Measurements from ENCODE around the gene UCHL5. TPM values are rescaled to one million over a fixed set of nuclear protein-coding genes. Genes with fewer than 3 reads are reported as not detected.

UCHL5 gene, protein sequence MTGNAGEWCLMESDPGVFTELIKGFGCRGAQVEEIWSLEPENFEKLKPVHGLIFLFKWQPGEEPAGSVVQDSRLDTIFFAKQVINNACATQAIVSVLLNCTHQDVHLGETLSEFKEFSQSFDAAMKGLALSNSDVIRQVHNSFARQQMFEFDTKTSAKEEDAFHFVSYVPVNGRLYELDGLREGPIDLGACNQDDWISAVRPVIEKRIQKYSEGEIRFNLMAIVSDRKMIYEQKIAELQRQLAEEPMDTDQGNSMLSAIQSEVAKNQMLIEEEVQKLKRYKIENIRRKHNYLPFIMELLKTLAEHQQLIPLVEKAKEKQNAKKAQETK
- total RNA-seq = 10 to 100 TPM; 23.7 to 63.2 (median 35.4) TPM

DNA sequence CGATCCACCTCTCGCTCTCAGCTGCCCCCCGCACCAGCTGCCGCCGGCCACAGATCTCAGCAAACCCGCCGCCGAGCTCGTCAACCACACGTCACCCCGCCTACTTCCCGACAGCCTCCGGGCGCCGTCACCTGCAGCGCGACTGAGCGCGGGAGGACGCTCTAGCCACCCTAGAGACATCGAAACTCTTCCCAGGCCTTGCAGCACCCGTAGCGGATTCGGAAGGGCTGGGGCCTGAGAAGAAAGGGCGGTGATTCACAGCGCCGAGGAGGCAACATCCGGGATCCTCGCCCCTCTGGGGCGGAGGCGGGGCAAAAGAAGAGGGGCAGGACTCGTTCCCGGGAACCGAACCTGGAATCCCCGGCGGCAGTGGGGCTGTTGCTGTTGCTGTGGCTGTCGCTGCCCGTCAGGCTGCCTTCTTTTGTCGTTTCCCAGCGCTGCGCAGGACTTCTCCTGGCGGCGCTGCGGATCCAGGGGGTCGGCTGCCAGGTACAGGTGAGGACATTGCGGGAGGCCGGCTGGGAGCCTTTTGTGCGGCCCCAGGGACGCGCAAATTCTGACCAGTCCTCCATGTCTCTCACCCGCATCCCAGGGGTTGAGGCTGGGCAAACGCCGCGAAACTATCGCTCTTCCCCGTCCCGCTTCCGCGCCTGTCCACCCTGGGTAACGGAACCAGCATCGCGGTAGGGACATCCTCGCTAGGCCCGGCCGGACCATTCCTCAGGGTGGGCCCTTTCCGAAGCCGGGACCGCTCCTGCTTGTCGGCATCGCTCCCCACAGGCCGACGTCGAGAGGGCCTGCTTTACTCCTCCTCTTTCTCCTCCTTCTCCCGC, at the start of gene UCHL5, which contains the start of gene RO60:
Gene UCHL5 (minus strand): TSS at position 79 of the 833 bp plus-strand sequence. CDS start 100 bp downstream, outside the sequence.
Gene RO60 (plus strand): TSS at position 331 of the 833 bp plus-strand sequence. CDS start 9,443 bp downstream, outside the sequence.
- under 1% methylated on average over 43 of the region's 74 CpGs for WGBS

DNA sequence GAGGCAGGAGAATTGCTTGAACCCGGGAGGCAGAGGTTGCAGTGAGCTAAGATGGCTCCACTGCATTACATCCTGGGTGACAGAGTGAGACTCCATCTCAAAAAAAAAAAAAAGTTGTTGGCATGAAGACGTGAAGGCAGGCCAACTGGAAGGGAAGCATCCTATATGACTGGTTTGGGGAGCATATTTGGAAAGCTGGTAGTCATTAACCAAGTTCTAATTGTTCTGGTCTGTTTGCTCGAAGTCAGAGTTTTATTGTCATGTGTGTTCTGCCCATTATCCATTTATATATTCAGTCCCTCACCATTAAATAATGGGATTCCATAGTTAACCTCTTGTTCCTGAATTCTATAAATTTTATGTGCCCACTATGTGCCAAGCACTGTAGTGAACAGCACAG, 49.3 kb upstream of the UCHL5 start:
- peaks cover 14% of the 10 kb centered on the region for H3K4me1 ChIP-seq
- no peaks in the 10 kb centered on the region for H3K27me3 ChIP-seq
- no peaks in the 10 kb centered on the region for H3K36me3 ChIP-seq
- H3K27ac ChIP-seq = no peak overlapping the region
- no peak overlapping the region for H3K4me3 ChIP-seq
- TF ChIP-seq POLR2A (IDR thresholded peaks at IDR 0.05) (no peak), POLR2AphosphoS5 (IDR thresholded peaks at IDR 0.05) (no peak), EP300 (IDR thresholded peaks at IDR 0.05) (no peak)
- TF ChIP-seq, protein P1, sequence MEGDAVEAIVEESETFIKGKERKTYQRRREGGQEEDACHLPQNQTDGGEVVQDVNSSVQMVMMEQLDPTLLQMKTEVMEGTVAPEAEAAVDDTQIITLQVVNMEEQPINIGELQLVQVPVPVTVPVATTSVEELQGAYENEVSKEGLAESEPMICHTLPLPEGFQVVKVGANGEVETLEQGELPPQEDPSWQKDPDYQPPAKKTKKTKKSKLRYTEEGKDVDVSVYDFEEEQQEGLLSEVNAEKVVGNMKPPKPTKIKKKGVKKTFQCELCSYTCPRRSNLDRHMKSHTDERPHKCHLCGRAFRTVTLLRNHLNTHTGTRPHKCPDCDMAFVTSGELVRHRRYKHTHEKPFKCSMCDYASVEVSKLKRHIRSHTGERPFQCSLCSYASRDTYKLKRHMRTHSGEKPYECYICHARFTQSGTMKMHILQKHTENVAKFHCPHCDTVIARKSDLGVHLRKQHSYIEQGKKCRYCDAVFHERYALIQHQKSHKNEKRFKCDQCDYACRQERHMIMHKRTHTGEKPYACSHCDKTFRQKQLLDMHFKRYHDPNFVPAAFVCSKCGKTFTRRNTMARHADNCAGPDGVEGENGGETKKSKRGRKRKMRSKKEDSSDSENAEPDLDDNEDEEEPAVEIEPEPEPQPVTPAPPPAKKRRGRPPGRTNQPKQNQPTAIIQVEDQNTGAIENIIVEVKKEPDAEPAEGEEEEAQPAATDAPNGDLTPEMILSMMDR (IDR thresholded peaks at IDR 0.05) = no peak
- H3K9me3 ChIP-seq = no peaks in the 10 kb centered on the region
- DNase-seq (ENCODE audit: low spot score in 2 of 2) = no peak
- WGBS = 60% methylated on average over 3 of the region's 3 CpGs

More for the DNA sequence above, at the start of gene UCHL5, which contains the start of gene RO60:
- peak within 1 kb of the TSS; percentile 100 for H3K27ac ChIP-seq
- DNase-seq (ENCODE audit: low spot score in 2 of 2) = peak; percentile 96 to 98
- H3K27me3 ChIP-seq = no peaks in the 10 kb centered on the region
- H3K4me3 ChIP-seq = peak within 1 kb of the TSS; percentile 95
- H3K36me3 ChIP-seq = no peaks in the 10 kb centered on the region
- TF ChIP-seq POLR2AphosphoS5 (IDR thresholded peaks at IDR 0.05) (peak in 2 of 3 donors; percentile 64 to 98), EP300 (IDR thresholded peaks at IDR 0.05) (no peak), POLR2A (IDR thresholded peaks at IDR 0.05) (peak; percentile 37 to 46)
- TF ChIP-seq, protein P1 (IDR thresholded peaks at IDR 0.05) = no peak
- H3K4me1 ChIP-seq = peaks cover 33% of the 10 kb centered on the region
- no peaks in the 10 kb centered on the region for H3K9me3 ChIP-seq

DNA sequence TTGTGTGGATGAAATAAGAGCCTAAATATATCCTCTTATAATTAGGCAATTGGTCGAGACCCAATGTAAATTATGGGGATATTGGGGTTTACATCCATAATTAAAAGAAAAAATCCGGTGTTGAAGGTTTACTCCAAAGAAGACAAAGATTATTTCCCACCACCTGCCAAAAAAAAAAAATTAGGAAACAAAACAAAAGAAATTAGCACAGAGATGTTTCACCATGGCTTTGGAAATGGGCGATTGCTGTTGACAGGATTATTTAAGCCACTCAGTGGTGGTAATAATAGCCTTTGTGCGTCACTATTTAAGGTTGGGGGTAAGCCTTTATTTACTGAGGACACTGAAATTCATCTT, 46.6 kb upstream of the UCHL5 start:
- DNase-seq (ENCODE audit: low spot score in 2 of 2) = no peak
- WGBS = 34% methylated on average over 4 of the region's 4 CpGs

DNA sequence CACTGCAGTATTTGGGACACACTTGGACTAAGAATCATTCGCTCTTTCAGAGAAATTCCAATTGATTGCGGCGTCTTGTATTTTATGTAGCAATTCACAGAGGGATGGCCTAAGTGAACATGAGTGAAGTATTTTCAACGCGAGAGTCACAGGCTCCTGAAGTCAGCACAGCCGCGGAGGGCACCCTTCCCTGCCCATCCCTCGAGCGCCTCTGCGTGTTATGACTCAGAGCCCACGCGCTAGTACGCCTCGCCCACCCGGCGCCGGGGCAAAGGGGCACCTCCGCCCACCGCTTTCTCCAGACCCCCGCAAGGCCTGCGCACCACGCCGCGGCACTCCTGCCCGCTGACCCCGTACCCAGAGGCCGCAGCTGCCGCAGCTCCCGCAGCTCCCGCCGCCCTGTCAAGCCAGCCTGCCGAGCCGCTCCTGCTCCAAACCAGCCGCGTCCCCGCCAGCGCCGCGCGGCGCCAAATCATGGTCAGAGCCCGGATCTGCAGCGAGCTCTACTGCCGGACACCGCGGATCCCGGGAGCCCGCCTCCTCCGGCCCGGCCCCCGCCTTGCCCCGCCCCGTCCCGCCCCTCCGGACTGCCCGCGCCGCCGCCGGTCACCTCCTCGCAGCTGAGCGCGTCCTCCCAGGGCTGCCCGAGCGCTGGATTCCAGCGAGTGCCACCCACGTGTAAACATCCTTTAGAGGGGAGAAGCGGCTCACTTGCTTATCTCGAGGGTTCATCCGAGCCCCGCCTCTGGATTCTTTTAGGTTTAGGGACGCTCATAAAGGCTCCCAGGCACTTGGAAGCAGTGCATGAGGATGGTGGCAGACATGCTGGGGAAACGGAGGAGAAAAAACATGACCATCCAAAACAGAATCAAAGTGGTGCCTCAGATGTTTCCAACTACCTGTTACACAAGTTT, 46.0 kb upstream of the UCHL5 start, which contains the start of gene GLRX2:
Gene GLRX2 (minus strand): TSS at position 508 of the 914 bp plus-strand sequence. CDS start 32 bp downstream, at position 476.
- Histone ChIP-seq H3K36me3 (peaks cover under 1% of the 10 kb centered on the region), H3K4me3 (peak within 1 kb of the TSS; percentile 89), H3K27me3 (no peaks in the 10 kb centered on the region), H3K4me1 (peaks cover 22% of the 10 kb centered on the region), H3K27ac (peak within 1 kb of the TSS; percentile 98), H3K9me3 (no peaks in the 10 kb centered on the region)
- DNase-seq (ENCODE audit: low spot score in 2 of 2) = peak; percentile 90 to 92
- peak in 1 of 2 donors; percentile 70 for TF ChIP-seq POLR2A (IDR thresholded peaks at IDR 0.05)
- TF ChIP-seq, protein P1 (IDR thresholded peaks at IDR 0.05) = no peak
- no peak for TF ChIP-seq POLR2AphosphoS5 (IDR thresholded peaks at IDR 0.05)
- 0% methylated on average over 22 of the region's 73 CpGs for WGBS

More for the DNA sequence above, 46.6 kb upstream of the UCHL5 start:
- Histone ChIP-seq H3K36me3 (no peaks in the 10 kb centered on the region), H3K27ac (peak overlapping the region; percentile 98), H3K4me1 (peaks cover 22% of the 10 kb centered on the region), H3K9me3 (no peaks in the 10 kb centered on the region), H3K4me3 (peak overlapping the region; percentile 89), H3K27me3 (no peaks in the 10 kb centered on the region)
- TF ChIP-seq EP300 (IDR thresholded peaks at IDR 0.05) (no peak), POLR2A (IDR thresholded peaks at IDR 0.05) (no peak)

DNA sequence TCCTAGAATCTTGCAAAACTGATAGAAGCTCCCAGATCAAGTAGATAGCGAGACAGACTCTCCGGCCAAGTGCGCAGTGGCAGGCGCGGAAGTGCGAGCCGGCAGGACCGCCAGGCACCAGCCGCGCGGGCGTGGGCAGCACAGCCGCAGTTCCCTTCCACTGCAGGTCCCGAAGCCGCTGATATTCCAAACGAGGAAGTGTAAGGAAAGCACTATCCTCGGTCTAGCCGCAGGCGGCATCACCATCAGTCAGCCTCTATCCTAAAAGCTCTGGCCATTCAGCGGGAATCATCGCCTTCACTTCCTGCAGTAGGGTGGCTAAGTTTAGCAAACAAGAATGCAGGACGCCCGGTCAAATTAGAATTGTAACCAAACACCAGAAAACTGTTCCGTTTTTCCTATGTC, 45.3 kb upstream of the UCHL5 start:
- peak in 1 of 2 donors; percentile 75 for DNase-seq (ENCODE audit: low spot score in 2 of 2)
- WGBS = under 1% methylated on average over 24 of the region's 24 CpGs

More for the DNA sequence above, 45.3 kb upstream of the UCHL5 start:
- Histone ChIP-seq H3K27me3 (no peaks in the 10 kb centered on the region), H3K4me1 (peaks cover 22% of the 10 kb centered on the region), H3K4me3 (peak overlapping the region; percentile 89), H3K9me3 (no peaks in the 10 kb centered on the region), H3K36me3 (peaks cover 8% of the 10 kb centered on the region), H3K27ac (peak overlapping the region; percentile 98)
- no peak for TF ChIP-seq POLR2AphosphoS5 (IDR thresholded peaks at IDR 0.05)

Data from suprapubic skin (tissue), 4 donors.